ENCODE measurements around the gene NCOA7.

GRCh38 chr6:125828476-125829039 is 37.8 kb downstream of the NCOA7 start:
- TF ChIP-seq, protein P1, sequence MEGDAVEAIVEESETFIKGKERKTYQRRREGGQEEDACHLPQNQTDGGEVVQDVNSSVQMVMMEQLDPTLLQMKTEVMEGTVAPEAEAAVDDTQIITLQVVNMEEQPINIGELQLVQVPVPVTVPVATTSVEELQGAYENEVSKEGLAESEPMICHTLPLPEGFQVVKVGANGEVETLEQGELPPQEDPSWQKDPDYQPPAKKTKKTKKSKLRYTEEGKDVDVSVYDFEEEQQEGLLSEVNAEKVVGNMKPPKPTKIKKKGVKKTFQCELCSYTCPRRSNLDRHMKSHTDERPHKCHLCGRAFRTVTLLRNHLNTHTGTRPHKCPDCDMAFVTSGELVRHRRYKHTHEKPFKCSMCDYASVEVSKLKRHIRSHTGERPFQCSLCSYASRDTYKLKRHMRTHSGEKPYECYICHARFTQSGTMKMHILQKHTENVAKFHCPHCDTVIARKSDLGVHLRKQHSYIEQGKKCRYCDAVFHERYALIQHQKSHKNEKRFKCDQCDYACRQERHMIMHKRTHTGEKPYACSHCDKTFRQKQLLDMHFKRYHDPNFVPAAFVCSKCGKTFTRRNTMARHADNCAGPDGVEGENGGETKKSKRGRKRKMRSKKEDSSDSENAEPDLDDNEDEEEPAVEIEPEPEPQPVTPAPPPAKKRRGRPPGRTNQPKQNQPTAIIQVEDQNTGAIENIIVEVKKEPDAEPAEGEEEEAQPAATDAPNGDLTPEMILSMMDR (IDR thresholded peaks at IDR 0.05), result no peak
- TF ChIP-seq EP300 (IDR thresholded peaks at IDR 0.05), result no peak
